ENCODE data around the gene UNC119.
A peak's percentile ranks its signal among the peaks of the same experiment; 100 is the strongest.
"Not testable (repeated sequence)": the region's sequence is repeated elsewhere in the genome, so short reads cannot be mapped to it uniquely, and the experiment has no call there.

Gene UNC119

GRCh38 chr17:28552176-28552999 lies at the start of gene UNC119:
Gene UNC119 (minus strand): TSS chr17:28552624. CDS start chr17:28552557, 67 bp downstream.
- peak; percentile 49 for DNase-seq

DNA sequence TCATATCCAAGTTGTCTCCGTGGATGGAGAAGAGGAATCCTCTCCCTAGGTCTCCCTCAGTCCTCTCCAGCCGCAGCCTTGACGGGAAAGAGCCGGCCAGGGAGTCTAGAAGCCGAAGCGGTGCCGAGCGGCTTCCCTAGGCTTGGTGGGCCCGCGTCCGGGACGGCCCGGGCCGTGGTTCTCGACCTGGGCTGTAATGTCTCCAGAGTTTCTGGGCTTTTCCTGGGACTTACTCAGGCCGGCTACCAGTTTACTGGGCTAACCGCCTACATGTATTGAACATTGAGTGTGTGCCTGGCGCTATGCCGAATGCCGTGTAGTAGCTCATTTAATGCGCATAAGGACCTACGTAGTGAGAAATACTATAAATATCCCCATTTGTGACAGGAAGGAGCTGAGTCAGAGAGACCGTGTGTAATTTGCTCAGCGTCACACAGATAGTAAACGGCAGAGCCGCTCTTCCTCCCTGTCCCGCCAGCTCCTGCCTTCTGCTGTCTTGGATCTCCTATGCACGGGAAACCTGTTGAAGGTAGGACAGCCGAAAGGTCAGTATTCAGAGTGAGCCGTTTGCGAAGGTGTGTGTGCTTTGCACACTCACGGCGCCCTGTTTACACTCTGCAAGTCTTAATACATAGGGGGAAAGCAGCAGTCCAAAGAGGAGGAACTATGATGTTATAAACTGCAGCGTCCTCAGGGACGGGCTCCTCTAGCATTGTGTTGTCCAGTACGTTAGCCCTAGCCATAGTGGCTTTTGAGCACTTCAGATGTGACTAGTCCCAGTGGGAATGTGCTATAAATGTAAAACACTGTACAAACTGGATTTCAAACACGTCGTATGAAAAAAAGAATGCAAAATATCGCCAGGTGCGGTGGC lies 47.1 kb upstream of the UNC119 start:
- peak; percentile 25 for DNase-seq

- DNase-seq: peak; percentile 76
Measured at GRCh38 chr17:28598799-28599310, 46.4 kb upstream of the UNC119 start, which contains the start of gene SPAG5. Gene SPAG5 (minus strand): TSS chr17:28599025. CDS start chr17:28598946, 79 bp downstream.

- no peak for DNase-seq
Measured at GRCh38 chr17:28598389-28598788, 46.0 kb upstream of the UNC119 start.

- no peak for DNase-seq
Measured at GRCh38 chr17:28597606-28598383, 45.4 kb upstream of the UNC119 start.

DNA sequence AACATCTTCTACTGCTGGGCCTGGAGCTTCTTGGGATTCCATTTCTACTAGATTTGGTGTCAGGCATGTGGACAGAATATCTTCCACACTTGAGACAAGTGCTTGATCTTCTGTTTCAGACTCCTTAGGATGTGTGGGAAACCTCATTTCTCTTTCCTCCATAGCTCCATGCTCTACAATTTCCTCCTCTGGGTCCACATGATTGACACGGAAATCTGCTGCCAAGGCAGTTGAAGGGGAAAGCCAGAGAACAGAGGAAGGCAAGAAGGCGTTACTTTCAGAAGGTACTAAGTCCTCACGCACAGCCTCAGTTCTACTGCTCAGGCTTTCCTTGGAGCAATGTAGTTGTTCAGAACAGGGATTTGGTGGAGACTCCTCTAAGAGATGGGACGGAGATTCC lies 39.8 kb upstream of the UNC119 start:
- no peak for DNase-seq

GRCh38 chr17:28585851-28586250 lies 33.4 kb upstream of the UNC119 start:
- DNase-seq: no peak

DNA sequence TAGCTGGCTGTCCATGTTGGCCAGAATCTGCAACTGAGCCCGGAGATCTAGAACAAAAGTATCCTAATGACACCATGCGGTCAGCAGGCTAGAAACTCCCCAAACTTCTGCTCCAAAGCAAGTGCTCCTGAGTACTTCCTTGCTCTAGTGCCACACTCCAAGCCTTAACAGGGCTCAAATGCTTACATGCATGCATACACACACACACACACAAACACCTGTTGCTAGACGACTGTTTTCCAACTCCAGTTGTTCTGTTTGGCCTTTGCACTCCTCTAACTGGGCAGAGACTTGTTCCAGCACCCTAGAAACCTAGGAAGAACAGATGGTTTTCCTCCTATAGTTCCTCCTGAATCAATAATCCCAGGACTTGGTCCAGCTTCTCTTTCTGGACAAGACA lies 32.0 kb upstream of the UNC119 start:
- DNase-seq: no peak

GRCh38 chr17:28582513-28582912 lies 30.1 kb upstream of the UNC119 start:
- DNase-seq: no peak

DNA sequence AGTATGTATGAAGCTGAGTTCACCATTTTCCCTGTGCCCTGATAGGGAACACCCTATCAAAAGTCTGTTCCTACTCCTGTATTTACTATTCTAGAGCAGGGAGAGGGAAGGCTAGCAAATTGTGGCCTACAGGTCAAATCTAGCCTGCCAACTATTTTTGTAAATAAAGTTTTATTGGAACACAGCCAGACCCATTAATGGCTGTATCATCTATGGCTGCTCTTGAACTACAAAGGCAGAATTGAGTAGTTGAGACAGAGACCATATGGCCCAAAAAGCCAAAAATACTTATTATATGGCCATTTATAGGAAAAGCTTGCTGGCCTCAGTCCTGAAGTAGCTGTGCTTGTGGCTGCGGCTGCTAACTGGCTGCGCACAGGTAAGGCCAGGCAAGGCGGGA lies 28.5 kb upstream of the UNC119 start:
- DNase-seq: no peak

GRCh38 chr17:28579526-28579925 lies 27.1 kb upstream of the UNC119 start:
- no peak for DNase-seq

GRCh38 chr17:28578246-28579195 lies 26.1 kb upstream of the UNC119 start:
- DNase-seq: no peak

DNA sequence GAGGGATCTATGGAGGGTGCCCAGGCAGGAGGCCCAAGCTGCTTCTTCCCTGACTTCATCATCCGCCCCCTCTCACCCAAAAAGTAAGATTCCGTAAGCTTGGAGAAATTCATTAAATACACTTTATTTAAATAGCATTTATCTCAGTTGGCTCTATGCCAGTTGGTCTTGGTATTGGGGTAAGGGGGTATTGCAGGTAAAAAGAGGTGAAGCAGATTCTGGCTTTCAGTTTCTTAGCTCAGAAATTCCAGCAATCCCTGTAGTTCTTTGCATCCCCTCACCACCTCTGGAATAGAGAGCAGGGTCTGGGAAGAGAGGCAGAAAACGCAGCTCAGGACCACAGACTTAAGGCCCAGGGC lies 25.0 kb upstream of the UNC119 start:
- DNase-seq: no peak

DNA sequence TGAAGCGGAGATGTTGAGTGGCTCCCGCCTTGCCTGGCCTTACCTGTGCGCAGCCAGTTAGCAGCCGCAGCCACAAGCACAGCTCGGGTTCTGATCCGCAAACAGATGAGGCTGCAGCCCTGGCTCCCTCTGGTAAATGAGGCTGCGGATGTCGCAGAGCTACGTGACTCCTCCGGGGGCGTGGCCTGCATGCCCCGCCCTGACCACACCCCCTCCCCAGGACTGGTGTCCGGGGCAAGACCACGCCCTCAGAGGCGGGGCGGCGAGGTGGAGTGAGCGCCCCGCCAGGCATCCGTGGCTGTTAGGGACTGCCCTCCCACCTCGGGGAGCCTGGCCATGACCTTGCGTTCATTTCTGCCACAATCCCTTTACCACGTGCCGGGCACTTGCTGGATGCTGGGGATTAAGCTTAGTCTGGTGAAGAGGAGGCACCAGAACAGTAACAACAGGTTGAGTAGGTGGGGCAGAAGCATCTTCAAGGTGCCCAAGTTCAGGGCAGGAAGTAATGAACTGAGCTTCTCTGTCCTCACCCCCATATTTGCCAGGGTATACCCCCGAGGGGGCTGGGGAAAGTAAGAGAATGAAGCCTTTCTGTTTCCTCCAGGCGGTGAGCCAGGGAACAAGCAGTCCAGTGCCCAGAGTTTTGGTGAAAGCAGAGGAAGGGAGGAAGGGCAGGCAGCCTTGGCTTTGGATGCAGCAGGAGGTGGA lies 24.5 kb upstream of the UNC119 start, which contains the start of gene ALDOC:
TSS of gene ALDOC (minus strand) at position 138 of the 708 bp plus-strand sequence. CDS start 1,363 bp downstream, outside the sequence.
- peak; percentile 89 for DNase-seq

GRCh38 chr17:28576016-28576415 lies 23.6 kb upstream of the UNC119 start:
- not testable (repeated sequence) for DNase-seq

DNA sequence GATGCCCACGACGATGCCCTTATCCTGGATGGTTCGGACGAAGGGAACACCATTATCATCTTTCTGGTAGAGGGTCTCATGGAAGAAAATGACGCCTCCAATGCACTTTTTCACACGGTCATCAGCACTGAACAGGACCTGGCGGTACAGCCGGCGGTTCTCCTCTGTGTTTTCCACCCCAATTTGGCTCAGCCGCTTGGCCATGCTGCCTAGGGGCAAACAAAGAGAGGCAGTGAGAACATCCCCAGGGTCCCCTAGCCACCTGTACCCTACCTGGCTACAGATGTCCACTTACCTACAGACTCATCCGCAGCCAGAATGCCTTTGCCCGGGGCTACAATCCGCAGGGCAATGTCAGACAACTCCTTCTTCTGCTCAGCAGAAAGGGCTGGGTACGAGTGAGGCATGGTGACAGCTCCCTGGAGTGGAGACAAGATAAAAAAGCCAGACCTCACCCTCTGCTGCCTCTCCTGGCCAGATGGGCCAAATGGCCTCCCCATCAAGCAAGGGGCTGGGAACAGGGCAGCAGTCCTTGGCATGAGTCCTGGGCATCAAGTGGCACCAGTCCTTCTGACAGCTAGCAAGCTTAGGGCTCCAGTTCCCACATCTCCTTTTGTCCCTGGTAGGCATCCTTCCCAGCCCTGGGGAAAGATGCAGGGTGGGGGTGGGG lies 22.8 kb upstream of the UNC119 start:
- DNase-seq: no peak

DNA sequence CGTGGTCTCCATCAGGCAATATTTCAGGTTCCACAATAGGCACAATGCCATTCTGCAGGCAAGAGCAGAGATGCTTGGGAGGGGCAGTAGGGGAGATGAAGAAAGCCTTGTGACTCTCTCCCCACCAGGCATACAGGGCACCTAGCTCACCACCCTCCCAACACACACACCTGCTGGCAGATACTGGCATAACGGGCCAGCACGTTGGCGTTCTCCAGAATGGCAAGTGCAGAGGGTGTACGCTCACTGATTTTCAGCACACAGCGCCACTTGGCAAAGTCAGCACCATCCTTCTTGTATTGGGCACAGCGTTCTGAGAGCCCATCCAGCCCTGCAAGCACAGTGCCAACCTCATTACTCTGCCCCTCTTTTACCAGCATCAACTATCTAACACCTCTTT lies 22.1 kb upstream of the UNC119 start:
- DNase-seq: no peak

- no peak for DNase-seq
Measured at GRCh38 chr17:28573966-28574480, 21.6 kb upstream of the UNC119 start.

DNA sequence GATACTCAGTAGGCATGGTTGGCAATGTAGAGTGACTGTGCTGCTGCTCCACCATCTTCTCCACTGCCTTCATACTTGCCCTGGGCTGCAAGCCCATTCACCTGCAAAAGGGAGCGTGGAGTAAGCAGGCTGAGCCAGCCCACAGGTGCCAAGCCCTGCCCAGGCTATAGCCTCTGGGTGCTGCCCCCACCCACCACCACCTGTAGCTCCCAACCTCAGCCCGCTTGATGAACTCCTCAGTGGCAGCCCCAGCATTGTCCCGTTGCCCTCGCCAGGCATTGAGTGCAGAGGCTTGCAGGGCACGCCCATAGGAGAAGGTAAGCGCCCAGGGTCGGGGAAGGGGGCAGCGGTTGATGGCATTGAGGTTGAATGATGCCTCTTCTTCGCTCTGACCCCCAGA lies 21.1 kb upstream of the UNC119 start:
- DNase-seq: no peak

DNA sequence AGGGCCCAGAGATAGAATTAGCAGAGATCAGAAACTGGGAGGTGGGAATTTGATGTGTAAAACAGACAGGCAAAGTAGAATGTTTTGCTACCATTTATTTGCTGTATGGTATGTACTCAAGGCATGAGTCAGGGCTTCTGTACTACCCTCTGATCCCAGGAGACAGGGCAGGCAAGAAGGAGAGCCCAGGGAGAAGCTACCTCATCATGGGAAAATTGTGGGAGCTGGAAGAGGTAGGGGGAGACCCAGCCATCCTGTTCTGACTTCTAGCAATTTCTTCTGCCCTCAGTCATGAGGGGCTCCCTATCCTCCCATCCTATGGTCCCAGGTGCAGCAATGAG lies 20.6 kb upstream of the UNC119 start:
- DNase-seq: no peak
